Heart left ventricle (tissue), 16 donors: ENCODE data around the gene ETFB. TPM values are rescaled to one million over a fixed set of nuclear protein-coding genes. Genes with fewer than 3 reads are reported as not detected.
A peak's percentile ranks its signal among the peaks of the same experiment; 100 is the strongest.

Source experiments
- ATAC-seq, 4 donors: fragments of 200-7000 bp; cut with Tn5 transposase; one replicate each; pipeline ENCODE4 v1.9.1; 2020 to 2022; ENCODE audit warnings: moderate library complexity in 4 of 4, mild to moderate bottlenecking in 3 of 4, moderate number of reproducible peaks in 1 of 4
- DNase-seq, 5 donors: peaks; one replicate each; pipeline ENCODE4 v3.0.0-alpha.2; 2020
- H3K27ac ChIP-seq, 12 donors: fragments of 200-600 bp; sonication (generic) in 4 of 12; one replicate each; pipeline versions ENCODE4 v1.5.0 to v1.8.0; 2016 to 2022; ENCODE audit warnings: mild to moderate bottlenecking in 2 of 12
- H3K27me3 ChIP-seq, 9 donors: fragments of 200-600 bp; sonication (generic) in 2 of 9; one replicate each; pipeline versions ENCODE4 v1.5.1 to v1.8.0; 2016 to 2022; ENCODE audit warnings: mild to moderate bottlenecking in 3 of 9
- H3K36me3 ChIP-seq, 9 donors: fragments of 200-600 bp; sonication (generic) in 2 of 9; one replicate each; pipeline versions ENCODE4 v1.5.0 to v1.8.0; 2018 to 2022; ENCODE audit warnings: mild to moderate bottlenecking in 2 of 9
- H3K4me1 ChIP-seq, 12 donors: fragments of 200-600 bp; sonication (generic) in 4 of 12; one replicate each; pipeline versions ENCODE4 v1.5.0 to v1.8.0; 2016 to 2022; ENCODE audit warnings: mild to moderate bottlenecking in 3 of 12
- H3K4me3 ChIP-seq, 12 donors: fragments of 200-600 bp; sonication (generic) in 4 of 12; one replicate each; pipeline versions ENCODE4 v1.5.0 to v1.8.0; 2017 to 2022; ENCODE audit warnings: mild to moderate bottlenecking in 9 of 12, moderate library complexity in 4 of 12
- H3K9me3 ChIP-seq, 12 donors: fragments of 200-600 bp; sonication (generic) in 4 of 12; one replicate each; pipeline versions ENCODE4 v1.5.0 to v1.8.0; 2016 to 2022; ENCODE audit warnings: mild to moderate bottlenecking in 1 of 12
- POLR2A ChIP-seq, 2 donors: fragments of 450-650 bp; IDR thresholded peaks; one replicate each; pipeline ENCODE4 v1.6.1; 2017; ENCODE audit warnings: antibody characterized with exemption in 2 of 2, mild to moderate bottlenecking in 2 of 2, moderate library complexity in 2 of 2
- WGBS, 4 donors: extraction: QIAGEN DNeasy Blood & Tissue Kit in 2 of 4; methylation state at CpG; one replicate each; pipeline versions ENCODE4 v1.1.5 to v1.1.7; 2013 to 2018; 5-methylcytosine and 5-hydroxymethylcytosine counted together
- intact Hi-C, 10 donors: fragments of 100-400 bp; cut with DNase I; formaldehyde crosslinking; loops; one replicate each; pipeline versions ENCODE4 v1.11.1 to v1.14.2; 2022
- polyA plus RNA-seq, 2 donors: library from polyadenylated mRNA; stranded (reverse); fragments of 200-250 nt; gene quantifications; one replicate each; pipeline ENCODE4 v1.2.3, GENCODE V29; 2013
- total RNA-seq, 9 donors: library from RNA; depleted of rRNA in 2 of 9; stranded (reverse); fragments of >200 nt in 2 of 9; fragmentation: NEBNext Ultra II Directional in 3 of 9; extraction: Animal tissue kit (Norgen Biotek cat#: 25700) in 3 of 9; gene quantifications; one replicate each; pipeline versions ENCODE4 v1.1.0 to v1.2.4, GENCODE V29; 2016 to 2023
- TF ChIP-seq, protein P1 (sequence below), 12 donors: fragments of 200-600 bp; sonication (generic) in 4 of 12; IDR thresholded peaks; one replicate each; pipeline versions ENCODE4 v1.5.0 to v1.8.0; 2018 to 2022; ENCODE audit warnings: antibody characterized with exemption in 12 of 12, mild to moderate bottlenecking in 5 of 12
- donor health status: ischemic (EF 13 %, LVEDD 7.1; RV severe dilation, severe dysfunction).
- donor health status: healthy with polysubstance abuse.
- donor health status: DM: no; HTN: yes; CAD: no.
- donor health status: DM: no; HTN: no; CAD: no.
- donor health status: ischemic (EF 25% LVEDD 6.9; RV normal size, moderate dysfunction).
- donor health status: ischemic (EF 25% LVEDD 5.7; RV mildly dilated, moderate dysfunction).
- donor health status: healthy.
- donor health status: DM: yes; HTN: yes; CAD: no.
- donor health status: ischemic (EF 35%, LVEDD 5.7; RV mildly dilated, moderate dysfunction).
- donor health status: nonischemic (EF 11% LVEDD 7.7; RV severe dilation, severe dysfunction).
- donor health status: DM: yes; HTN: yes; CAD: no.
- donor health status: PGD.
- donor health status: ischemic (EF 29% LVEDD 5.4; RV normal size, mild dysfunction).
- donor health status: nonischemic (EF 23%, LVEDD 6.1; RV moderate dilation, normal function).

ETFB gene
- total and polyA plus RNA-seq, 11 donors = 206 to 835 (median 301) TPM

DNA sequence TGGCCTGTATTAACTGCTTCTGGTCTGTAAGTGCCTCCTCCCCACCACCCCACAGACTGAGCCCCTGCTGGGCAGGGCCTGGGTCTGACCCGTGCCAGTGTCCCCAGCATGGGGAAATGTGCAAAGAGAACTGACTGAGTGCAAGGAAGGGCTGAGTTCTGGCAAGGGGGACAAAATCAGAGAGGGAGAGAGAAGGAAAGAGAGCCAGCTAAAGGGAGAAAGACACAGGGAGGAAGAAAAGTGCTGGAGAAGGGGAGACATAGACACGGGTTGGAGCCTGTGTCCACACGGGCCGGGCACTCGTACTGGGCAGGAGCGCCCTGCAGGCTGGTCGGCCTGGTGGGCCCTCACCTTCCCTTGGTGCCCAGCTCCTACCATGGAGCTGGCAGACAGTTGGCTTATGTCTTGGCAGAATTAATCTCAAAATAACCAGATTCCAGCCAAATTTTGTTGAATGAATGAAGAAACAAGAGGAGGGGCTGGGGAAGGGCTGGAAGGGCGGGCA, 5.0 kb upstream of the ETFB start:
- peak overlapping the region in 2 of 12 donors; percentile 10 to 50 for H3K4me3 ChIP-seq
- peak overlapping the region in 1 of 12 donors; percentile 83 for H3K27ac ChIP-seq
- TF ChIP-seq, protein P1, sequence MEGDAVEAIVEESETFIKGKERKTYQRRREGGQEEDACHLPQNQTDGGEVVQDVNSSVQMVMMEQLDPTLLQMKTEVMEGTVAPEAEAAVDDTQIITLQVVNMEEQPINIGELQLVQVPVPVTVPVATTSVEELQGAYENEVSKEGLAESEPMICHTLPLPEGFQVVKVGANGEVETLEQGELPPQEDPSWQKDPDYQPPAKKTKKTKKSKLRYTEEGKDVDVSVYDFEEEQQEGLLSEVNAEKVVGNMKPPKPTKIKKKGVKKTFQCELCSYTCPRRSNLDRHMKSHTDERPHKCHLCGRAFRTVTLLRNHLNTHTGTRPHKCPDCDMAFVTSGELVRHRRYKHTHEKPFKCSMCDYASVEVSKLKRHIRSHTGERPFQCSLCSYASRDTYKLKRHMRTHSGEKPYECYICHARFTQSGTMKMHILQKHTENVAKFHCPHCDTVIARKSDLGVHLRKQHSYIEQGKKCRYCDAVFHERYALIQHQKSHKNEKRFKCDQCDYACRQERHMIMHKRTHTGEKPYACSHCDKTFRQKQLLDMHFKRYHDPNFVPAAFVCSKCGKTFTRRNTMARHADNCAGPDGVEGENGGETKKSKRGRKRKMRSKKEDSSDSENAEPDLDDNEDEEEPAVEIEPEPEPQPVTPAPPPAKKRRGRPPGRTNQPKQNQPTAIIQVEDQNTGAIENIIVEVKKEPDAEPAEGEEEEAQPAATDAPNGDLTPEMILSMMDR (IDR thresholded peaks at IDR 0.05) = no peak
- TF ChIP-seq POLR2A (IDR thresholded peaks at IDR 0.05) = no peak
- no peaks in the 10 kb centered on the region for H3K36me3 ChIP-seq
- intact Hi-C loops = no loop called here
- no peak for DNase-seq
- H3K4me1 ChIP-seq = peaks cover 0 to 30% (median 3%) of the 10 kb centered on the region in 12 donors
- H3K27me3 ChIP-seq = no peaks in the 10 kb centered on the region
- 69 to 82% (median 79%) methylated on average over 8 of the region's 8 CpGs for WGBS, 4 donors
- H3K9me3 ChIP-seq = no peaks in the 10 kb centered on the region
- no peak for ATAC-seq

DNA sequence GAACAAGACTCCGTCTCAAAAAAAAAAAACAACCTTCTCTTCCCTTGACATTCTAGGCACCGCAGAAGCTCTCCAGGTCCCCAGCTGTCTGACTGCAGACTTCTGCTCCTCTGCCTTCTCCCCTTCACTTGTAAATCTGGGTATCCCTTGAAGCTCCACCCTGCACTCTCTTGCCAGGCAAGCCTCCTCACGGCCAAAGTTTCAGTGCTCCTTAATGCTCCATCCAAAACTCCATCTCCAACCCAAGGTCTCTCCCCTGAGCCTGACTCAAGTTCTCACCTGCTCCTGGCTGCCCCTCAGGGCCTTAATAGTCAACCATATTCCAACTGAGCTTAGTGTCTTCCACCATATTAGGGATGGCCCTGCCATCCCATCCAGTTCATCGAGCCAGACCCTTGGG, 4.0 kb upstream of the ETFB start:
- no peaks in the 10 kb centered on the region for H3K27me3 ChIP-seq
- intact Hi-C loops = no loop called here
- peak overlapping the region in 1 of 12 donors; percentile 83 for H3K27ac ChIP-seq
- DNase-seq = no peak
- H3K36me3 ChIP-seq = no peaks in the 10 kb centered on the region
- no peak for ATAC-seq
- H3K9me3 ChIP-seq = no peaks in the 10 kb centered on the region
- no peak for TF ChIP-seq POLR2A (IDR thresholded peaks at IDR 0.05)
- TF ChIP-seq, protein P1 (IDR thresholded peaks at IDR 0.05) = no peak
- 73 to 85% (median 77%) methylated on average over 4 of the region's 4 CpGs for WGBS, 4 donors
- H3K4me3 ChIP-seq = peak overlapping the region in 1 of 12 donors; percentile 50
- peaks cover 0 to 36% (median 6%) of the 10 kb centered on the region in 12 donors for H3K4me1 ChIP-seq

DNA sequence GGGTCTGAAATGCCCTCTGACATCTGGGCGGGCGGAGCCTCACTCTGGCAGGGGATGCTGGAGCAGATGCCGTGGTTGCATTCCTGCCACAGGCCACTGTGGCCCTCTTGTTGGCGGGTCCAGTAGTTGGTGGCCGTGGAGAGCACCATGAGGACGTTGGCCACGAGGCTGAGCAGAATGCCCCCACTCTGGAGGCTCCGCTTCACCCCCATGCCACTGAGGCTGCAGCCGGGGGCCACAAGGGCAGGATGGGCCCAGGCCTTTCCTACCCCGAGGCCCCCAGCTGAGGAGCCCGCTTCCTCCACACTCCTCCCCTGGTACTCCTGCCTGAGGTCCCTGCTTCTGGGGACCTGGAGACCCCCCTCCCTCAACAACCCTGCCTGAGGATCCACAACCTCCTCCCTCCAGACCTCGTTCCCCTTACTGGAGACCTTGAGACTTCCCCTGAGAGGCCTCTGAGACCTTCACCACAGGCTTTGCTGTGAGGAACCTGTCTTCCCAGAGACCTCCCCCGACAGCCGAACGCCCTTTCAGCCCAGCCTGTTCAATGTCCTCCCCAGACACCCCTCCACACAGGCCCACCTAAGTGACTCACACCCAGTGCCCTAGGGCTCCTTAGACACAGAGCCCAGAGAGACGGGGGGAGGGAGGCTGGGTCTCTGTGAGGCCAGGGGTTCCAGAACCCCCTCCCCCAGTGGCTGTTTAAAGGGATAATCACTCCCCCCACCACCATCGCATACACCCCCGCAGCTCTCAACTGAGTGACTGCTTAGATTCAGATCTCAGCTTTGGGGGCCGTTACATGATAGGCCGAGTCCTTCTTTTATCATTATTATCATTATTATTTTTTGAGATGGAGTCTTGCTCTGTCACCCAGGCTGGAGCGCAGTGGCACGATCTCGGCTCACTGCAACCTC, 2.4 kb upstream of the ETFB start, which contains the start of gene CLDND2:
TSS of gene CLDND2 (minus strand) at position 638 of the 917 bp plus-strand sequence. CDS start at position 212, 426 bp downstream.
- Histone ChIP-seq H3K4me1 (peaks cover 2 to 47% (median 19%) of the 10 kb centered on the region in 12 donors), H3K4me3 (peak within 1 kb of the TSS; percentile 61 to 94 (median 78))
- no peak for ATAC-seq

More for the DNA sequence above, 2.4 kb upstream of the ETFB start, which contains the start of gene CLDND2:
- Histone ChIP-seq H3K27ac (peak within 1 kb of the TSS; percentile 61 to 98 (median 95)), H3K36me3 (no peaks in the 10 kb centered on the region), H3K9me3 (no peaks in the 10 kb centered on the region), H3K27me3 (no peaks in the 10 kb centered on the region)
- intact Hi-C loops = loop anchor here in 4 of 10 donors (2.0 to 10.0 kb wide), 4 partner anchors 24 to 426 kb away; partner anchors contain the start of gene FPR3 (in 1 of the 4)
- WGBS, 4 donors = 65 to 71% (median 67%) methylated on average over 20 to 23 of the region's 23 CpGs
- DNase-seq = no peak
- TF ChIP-seq POLR2A (IDR thresholded peaks at IDR 0.05) = no peak
- TF ChIP-seq, protein P1 (IDR thresholded peaks at IDR 0.05) = no peak
